ENCODE results near the gene NFAM1.

DNA sequence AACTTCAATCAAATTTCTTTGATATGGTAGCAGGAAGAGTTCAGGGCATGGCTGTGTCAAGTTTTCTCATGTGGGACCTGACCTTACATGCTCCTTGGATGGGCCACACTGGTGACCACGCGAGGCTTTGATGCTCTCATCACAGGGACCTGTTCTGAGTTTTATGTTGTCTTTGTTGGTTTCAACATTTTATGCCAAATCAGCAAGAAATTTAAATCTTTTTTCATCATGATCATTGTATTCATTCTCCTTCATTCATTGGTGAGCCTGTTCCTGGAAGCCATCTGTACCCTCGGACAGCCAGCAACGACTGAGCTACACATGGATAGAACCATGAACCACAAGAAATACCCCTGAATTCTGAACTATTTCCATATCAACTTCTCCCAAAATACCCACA lies 10.5 kb upstream of the NFAM1 start:
- TF ChIP-seq POLR2A (IDR thresholded peaks at IDR 0.05; ENCODE audit: low read depth, low read length) (no peak), TAF1 (IDR thresholded peaks at IDR 0.05; ENCODE audit: borderline replicate concordance, low read depth, low read length) (no peak)
